ENCODE data around the gene OR2W1.

DNA sequence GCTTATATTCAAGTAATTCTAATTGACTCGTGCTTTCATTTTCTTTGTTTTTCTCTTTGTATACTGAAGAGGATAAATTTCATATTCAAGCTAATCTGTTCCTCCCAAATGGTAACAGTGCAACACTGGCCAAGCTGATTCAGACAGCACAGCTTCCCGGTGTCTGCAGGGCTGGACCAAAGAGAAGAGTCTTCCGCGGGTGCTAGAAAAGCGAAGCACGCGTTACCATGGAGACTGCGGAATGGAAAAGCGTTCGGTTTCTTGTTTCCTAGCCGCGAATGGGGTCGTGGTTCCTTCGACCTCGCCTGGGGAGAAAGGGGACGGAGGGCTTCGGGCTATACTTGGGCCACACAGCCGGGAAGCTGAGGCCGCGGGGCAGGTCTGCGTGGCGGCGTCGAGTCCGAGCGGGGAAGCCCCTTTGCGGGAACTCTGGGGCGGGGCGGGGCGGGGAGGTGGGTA lies 33.7 kb downstream of the OR2W1 start:
- TF ChIP-seq POLR2A (IDR thresholded peaks at IDR 0.05; ENCODE audit: low read depth, low read length) (no peak), POLR2AphosphoS5 (IDR thresholded peaks at IDR 0.05; ENCODE audit: low read depth, low read length) (no peak), TAF1 (IDR thresholded peaks at IDR 0.05; ENCODE audit: low read depth, low read length) (no peak), SPI1 (IDR thresholded peaks at IDR 0.05; ENCODE audit: low read depth, low read length) (no peak), POU2F2 (IDR thresholded peaks at IDR 0.05; ENCODE audit: low read depth, low read length) (no peak), PAX5 (IDR thresholded peaks at IDR 0.05; ENCODE audit: insufficient read depth, low read length, severe bottlenecking) (no peak)
